NT2/D1 (cell line): ENCODE measurements around the gene ANKRD66.

Source experiments
- SUZ12 ChIP-seq: IDR thresholded peaks from 2 replicates; pipeline ENCODE4 v1.6.1; 2011; ENCODE audit not compliant: insufficient read length, insufficient read depth; ENCODE audit errors: extremely low read depth
- ZNF274 ChIP-seq: IDR thresholded peaks from 2 replicates; pipeline ENCODE4 v1.6.1; 2011; ENCODE audit warnings: mild to moderate bottlenecking, low read depth, low read length

DNA sequence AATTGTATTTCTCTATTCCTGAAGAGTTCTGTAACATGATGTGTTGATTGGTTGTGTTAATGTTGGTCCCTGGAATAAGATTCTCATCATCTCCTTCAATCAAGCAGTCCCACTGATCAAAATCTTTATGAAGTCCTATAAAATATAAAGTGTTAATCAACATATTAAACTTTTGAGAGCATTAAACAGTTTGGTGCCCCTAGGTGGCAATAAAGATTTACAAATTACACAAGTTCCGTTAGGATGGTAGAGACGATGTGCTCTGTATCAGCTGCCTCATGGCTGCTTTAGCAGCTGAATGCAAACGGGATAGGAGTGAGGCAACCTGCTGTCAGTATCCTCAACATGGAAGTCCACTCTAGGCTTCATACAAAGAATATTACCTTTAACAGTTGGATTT is 42.2 kb upstream of the ANKRD66 start:
- TF ChIP-seq ZNF274 (no peak), SUZ12 (no peak)
